ENCODE data around the gene HMOX1. TPM values are rescaled to one million over a fixed set of nuclear protein-coding genes. Genes with fewer than 3 reads are reported as not detected.

The HMOX1 gene
- polyA plus RNA-seq, 1 donor from 2014 or later = not detected

DNA sequence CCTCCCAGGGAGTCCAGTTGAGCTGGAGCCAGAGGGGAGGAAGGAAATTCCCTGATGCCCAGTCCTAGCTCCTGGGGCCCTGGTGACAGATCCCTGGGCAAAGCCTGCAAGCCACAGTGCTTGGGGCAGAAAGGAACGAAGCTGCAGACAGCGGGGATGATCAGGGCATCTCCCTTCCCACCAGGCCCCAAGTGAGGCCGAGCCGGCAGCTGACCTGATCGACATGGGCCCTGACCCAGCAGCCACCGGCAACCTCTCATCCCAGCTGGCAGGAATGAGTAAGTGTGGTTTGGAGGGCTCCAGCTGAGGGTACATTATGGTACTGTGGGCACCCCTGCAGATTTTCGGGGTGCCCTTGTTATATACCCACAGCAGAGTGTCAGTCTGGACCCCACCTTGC lies 47.7 kb upstream of the HMOX1 start:
- H4K20me1 ChIP-seq (ENCODE audit: insufficient read depth) = no peaks in the 10 kb centered on the region
- TF ChIP-seq TAF1 (IDR thresholded peaks at IDR 0.05; ENCODE audit: low read depth) (no peak), POLR2AphosphoS5 (IDR thresholded peaks at IDR 0.05) (no peak), EZH2 (IDR thresholded peaks at IDR 0.05; ENCODE audit: borderline replicate concordance, insufficient read depth, low read length, poor library complexity, severe bottlenecking) (no peak), SMC3 (conservative IDR thresholded peaks at IDR 0.05; ENCODE audit: poor library complexity) (no peak), EP300 (conservative IDR thresholded peaks at IDR 0.05; ENCODE audit: poor library complexity, severe bottlenecking) (no peak), MXI1 (conservative IDR thresholded peaks at IDR 0.05; ENCODE audit: poor library complexity, severe bottlenecking) (no peak), RAD21 (conservative IDR thresholded peaks at IDR 0.05) (no peak)
- TF ChIP-seq, protein P1, sequence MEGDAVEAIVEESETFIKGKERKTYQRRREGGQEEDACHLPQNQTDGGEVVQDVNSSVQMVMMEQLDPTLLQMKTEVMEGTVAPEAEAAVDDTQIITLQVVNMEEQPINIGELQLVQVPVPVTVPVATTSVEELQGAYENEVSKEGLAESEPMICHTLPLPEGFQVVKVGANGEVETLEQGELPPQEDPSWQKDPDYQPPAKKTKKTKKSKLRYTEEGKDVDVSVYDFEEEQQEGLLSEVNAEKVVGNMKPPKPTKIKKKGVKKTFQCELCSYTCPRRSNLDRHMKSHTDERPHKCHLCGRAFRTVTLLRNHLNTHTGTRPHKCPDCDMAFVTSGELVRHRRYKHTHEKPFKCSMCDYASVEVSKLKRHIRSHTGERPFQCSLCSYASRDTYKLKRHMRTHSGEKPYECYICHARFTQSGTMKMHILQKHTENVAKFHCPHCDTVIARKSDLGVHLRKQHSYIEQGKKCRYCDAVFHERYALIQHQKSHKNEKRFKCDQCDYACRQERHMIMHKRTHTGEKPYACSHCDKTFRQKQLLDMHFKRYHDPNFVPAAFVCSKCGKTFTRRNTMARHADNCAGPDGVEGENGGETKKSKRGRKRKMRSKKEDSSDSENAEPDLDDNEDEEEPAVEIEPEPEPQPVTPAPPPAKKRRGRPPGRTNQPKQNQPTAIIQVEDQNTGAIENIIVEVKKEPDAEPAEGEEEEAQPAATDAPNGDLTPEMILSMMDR (IDR thresholded peaks at IDR 0.05; ENCODE audit: poor library complexity, severe bottlenecking) = no peak
- TF ChIP-seq, protein P2, sequence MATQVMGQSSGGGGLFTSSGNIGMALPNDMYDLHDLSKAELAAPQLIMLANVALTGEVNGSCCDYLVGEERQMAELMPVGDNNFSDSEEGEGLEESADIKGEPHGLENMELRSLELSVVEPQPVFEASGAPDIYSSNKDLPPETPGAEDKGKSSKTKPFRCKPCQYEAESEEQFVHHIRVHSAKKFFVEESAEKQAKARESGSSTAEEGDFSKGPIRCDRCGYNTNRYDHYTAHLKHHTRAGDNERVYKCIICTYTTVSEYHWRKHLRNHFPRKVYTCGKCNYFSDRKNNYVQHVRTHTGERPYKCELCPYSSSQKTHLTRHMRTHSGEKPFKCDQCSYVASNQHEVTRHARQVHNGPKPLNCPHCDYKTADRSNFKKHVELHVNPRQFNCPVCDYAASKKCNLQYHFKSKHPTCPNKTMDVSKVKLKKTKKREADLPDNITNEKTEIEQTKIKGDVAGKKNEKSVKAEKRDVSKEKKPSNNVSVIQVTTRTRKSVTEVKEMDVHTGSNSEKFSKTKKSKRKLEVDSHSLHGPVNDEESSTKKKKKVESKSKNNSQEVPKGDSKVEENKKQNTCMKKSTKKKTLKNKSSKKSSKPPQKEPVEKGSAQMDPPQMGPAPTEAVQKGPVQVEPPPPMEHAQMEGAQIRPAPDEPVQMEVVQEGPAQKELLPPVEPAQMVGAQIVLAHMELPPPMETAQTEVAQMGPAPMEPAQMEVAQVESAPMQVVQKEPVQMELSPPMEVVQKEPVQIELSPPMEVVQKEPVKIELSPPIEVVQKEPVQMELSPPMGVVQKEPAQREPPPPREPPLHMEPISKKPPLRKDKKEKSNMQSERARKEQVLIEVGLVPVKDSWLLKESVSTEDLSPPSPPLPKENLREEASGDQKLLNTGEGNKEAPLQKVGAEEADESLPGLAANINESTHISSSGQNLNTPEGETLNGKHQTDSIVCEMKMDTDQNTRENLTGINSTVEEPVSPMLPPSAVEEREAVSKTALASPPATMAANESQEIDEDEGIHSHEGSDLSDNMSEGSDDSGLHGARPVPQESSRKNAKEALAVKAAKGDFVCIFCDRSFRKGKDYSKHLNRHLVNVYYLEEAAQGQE (IDR thresholded peaks at IDR 0.05; ENCODE audit: borderline replicate concordance) = no peak
- H3K9me3 ChIP-seq (ENCODE audit: low read length) = no peaks in the 10 kb centered on the region
- no peak overlapping the region for H3K9ac ChIP-seq (ENCODE audit: low read length)
- H3K36me3 ChIP-seq (ENCODE audit: insufficient read depth, low read length) = no peaks in the 10 kb centered on the region
- no peak overlapping the region for H2AFZ ChIP-seq (ENCODE audit: low read depth, low read length)
- no peak overlapping the region for H3K4me3 ChIP-seq (ENCODE audit: low read length)
- no peaks in the 10 kb centered on the region for H3K27me3 ChIP-seq (ENCODE audit: insufficient read depth, low read depth, low read length)
- H3F3A ChIP-seq (ENCODE audit: insufficient read depth, low read length, poor library complexity, severe bottlenecking) = no peaks in the 10 kb centered on the region
- H3K27ac ChIP-seq (ENCODE audit: low read length) = no peak overlapping the region
- no peaks in the 10 kb centered on the region for H3K9me2 ChIP-seq (ENCODE audit: insufficient read depth, low read length)
- no peak overlapping the region for H3K4me2 ChIP-seq (ENCODE audit: low read length)
- no peaks in the 10 kb centered on the region for H3K79me2 ChIP-seq (replicated peaks; ENCODE audit: insufficient read depth, low read length)

DNA sequence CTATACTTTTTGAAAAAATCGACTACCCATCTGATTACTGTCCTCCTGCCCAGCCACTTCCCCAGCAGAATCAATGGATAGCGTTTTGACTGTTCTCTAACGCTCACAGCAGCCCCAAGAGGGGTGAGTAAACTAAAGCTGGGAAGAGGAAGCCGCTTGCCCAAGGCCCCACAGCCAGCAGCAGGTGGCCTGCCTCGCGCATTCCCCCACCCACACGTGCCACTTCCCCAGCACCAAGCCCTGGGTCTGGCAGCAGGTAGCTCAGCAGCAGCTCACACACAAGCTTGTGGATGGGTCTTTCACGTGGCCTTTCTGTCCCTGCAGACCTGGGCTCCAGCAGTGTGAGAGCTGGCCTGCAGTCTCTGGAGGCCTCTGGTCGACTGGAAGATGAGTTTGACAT lies 46.9 kb upstream of the HMOX1 start:
- no peak for TF ChIP-seq TAF1 (IDR thresholded peaks at IDR 0.05; ENCODE audit: low read depth)
- no peak for TF ChIP-seq EP300 (conservative IDR thresholded peaks at IDR 0.05; ENCODE audit: poor library complexity, severe bottlenecking)
- no peak for TF ChIP-seq EZH2 (IDR thresholded peaks at IDR 0.05; ENCODE audit: borderline replicate concordance, insufficient read depth, low read length, poor library complexity, severe bottlenecking)
- no peaks in the 10 kb centered on the region for H3K36me3 ChIP-seq (ENCODE audit: insufficient read depth, low read length)
- no peak overlapping the region for H3K9ac ChIP-seq (ENCODE audit: low read length)
- H3K9me3 ChIP-seq (ENCODE audit: low read length) = no peaks in the 10 kb centered on the region
- no peak overlapping the region for H2AFZ ChIP-seq (ENCODE audit: low read depth, low read length)
- no peaks in the 10 kb centered on the region for H3K9me2 ChIP-seq (ENCODE audit: insufficient read depth, low read length)
- no peaks in the 10 kb centered on the region for H3K27me3 ChIP-seq (ENCODE audit: insufficient read depth, low read depth, low read length)
- H3K27ac ChIP-seq (ENCODE audit: low read length) = no peak overlapping the region
- no peak overlapping the region for H3K4me2 ChIP-seq (ENCODE audit: low read length)
- H3K4me3 ChIP-seq (ENCODE audit: low read length) = no peak overlapping the region
- no peaks in the 10 kb centered on the region for H4K20me1 ChIP-seq (ENCODE audit: insufficient read depth)
- H3F3A ChIP-seq (ENCODE audit: insufficient read depth, low read length, poor library complexity, severe bottlenecking) = no peaks in the 10 kb centered on the region
- H3K79me2 ChIP-seq (replicated peaks; ENCODE audit: insufficient read depth, low read length) = no peaks in the 10 kb centered on the region
